Astrocyte of the spinal cord (primary cell): ENCODE measurements around the gene UCHL3.
A peak's percentile ranks its signal among the peaks of the same experiment; 100 is the strongest.

Source experiments
- DNase-seq: peaks from one replicate; pipeline ENCODE4 v3.0.0; 2011; ENCODE audit warnings: low read depth, low spot score
- H3K4me3 ChIP-seq: 2 replicates; pipeline ENCODE4 v1.5.1; 2011; ENCODE audit warnings: low read depth, mild to moderate bottlenecking, low read length, moderate library complexity
- CTCF ChIP-seq: IDR thresholded peaks from 2 replicates; pipeline ENCODE4 v1.5.1; 2012; ENCODE audit warnings: low read depth, mild to moderate bottlenecking, low read length, inconsistent platforms
- in situ Hi-C: cut with HindIII; loops from 2 replicates; pipeline ENCODE4 v1.10.0; 2017; ENCODE audit warnings: low sequenced_read_pairs

Gene UCHL3

GRCh38 chr13:75618308-75618707 is 68.7 kb downstream of the UCHL3 start:
- no peak overlapping the region for H3K4me3 ChIP-seq
- no peak for DNase-seq
- in situ Hi-C loops: no loop called here
- TF ChIP-seq CTCF: no peak

- DNase-seq: no peak
- in situ Hi-C loops: no loop called here
- H3K4me3 ChIP-seq: no peak overlapping the region
- no peak for TF ChIP-seq CTCF
Observed at GRCh38 chr13:75620020-75620419, 70.4 kb downstream of the UCHL3 start.

GRCh38 chr13:75621147-75621546 is 71.6 kb downstream of the UCHL3 start:
- in situ Hi-C loops: no loop called here
- TF ChIP-seq CTCF: no peak
- H3K4me3 ChIP-seq: no peak overlapping the region
- peak; percentile 70 for DNase-seq

- in situ Hi-C loops: no loop called here
Observed at GRCh38 chr13:75628801-75629200, 79.2 kb downstream of the UCHL3 start.

GRCh38 chr13:75633285-75633684 is 83.7 kb downstream of the UCHL3 start:
- no peak for TF ChIP-seq CTCF
- H3K4me3 ChIP-seq: no peak overlapping the region
- in situ Hi-C loops: no loop called here
- DNase-seq: peak; percentile 86

More at GRCh38 chr13:75628801-75629200, 79.2 kb downstream of the UCHL3 start:
- H3K4me3 ChIP-seq: no peak overlapping the region
- DNase-seq: no peak
- TF ChIP-seq CTCF: no peak

- peak; percentile 48 for DNase-seq
- peak overlapping the region; percentile 94 for H3K4me3 ChIP-seq
- in situ Hi-C loops: no loop called here
- no peak for TF ChIP-seq CTCF
Observed at GRCh38 chr13:75635101-75635827, 85.7 kb downstream of the UCHL3 start.
